Germinal center (tissue), 1 donor: ENCODE measurements around the gene GNAZ.

Source experiments
- DNase-seq: peaks from one replicate; pipeline ENCODE4 v3.0.0; 2012; ENCODE audit warnings: mixed read lengths, low spot score

GNAZ gene

GRCh38 chr22:23107487-23108248 is 37.3 kb downstream of the GNAZ start:
- no peak for DNase-seq

GRCh38 chr22:23108249-23109078 is 38.1 kb downstream of the GNAZ start:
- no peak for DNase-seq

- DNase-seq = no peak
Observed at GRCh38 chr22:23109079-23109347, 38.7 kb downstream of the GNAZ start.

GRCh38 chr22:23109441-23109978 is 39.2 kb downstream of the GNAZ start:
- DNase-seq = no peak

GRCh38 chr22:23110190-23110921 is 40.0 kb downstream of the GNAZ start:
- no peak for DNase-seq

- DNase-seq = no peak
Observed at GRCh38 chr22:23110922-23111527, 40.7 kb downstream of the GNAZ start.

GRCh38 chr22:23112472-23113012 is 42.2 kb downstream of the GNAZ start:
- no peak for DNase-seq

- no peak for DNase-seq
Observed at GRCh38 chr22:23113067-23113846, 42.9 kb downstream of the GNAZ start.

- DNase-seq = no peak
Observed at GRCh38 chr22:23113847-23114720, 43.8 kb downstream of the GNAZ start.

GRCh38 chr22:23114721-23115020 is 44.4 kb downstream of the GNAZ start:
- no peak for DNase-seq

- no peak for DNase-seq
Observed at GRCh38 chr22:23115369-23115768, 45.0 kb downstream of the GNAZ start.

GRCh38 chr22:23115825-23116494 is 45.6 kb downstream of the GNAZ start:
- DNase-seq = no peak

GRCh38 chr22:23116506-23117263 is 46.4 kb downstream of the GNAZ start:
- no peak for DNase-seq

GRCh38 chr22:23117275-23117674 is 47.0 kb downstream of the GNAZ start:
- no peak for DNase-seq

GRCh38 chr22:23117891-23118646 is 47.8 kb downstream of the GNAZ start:
- no peak for DNase-seq

GRCh38 chr22:23118647-23119493 is 48.6 kb downstream of the GNAZ start:
- no peak for DNase-seq
